ENCODE results near the gene DUSP16.

DUSP16 gene

DNA sequence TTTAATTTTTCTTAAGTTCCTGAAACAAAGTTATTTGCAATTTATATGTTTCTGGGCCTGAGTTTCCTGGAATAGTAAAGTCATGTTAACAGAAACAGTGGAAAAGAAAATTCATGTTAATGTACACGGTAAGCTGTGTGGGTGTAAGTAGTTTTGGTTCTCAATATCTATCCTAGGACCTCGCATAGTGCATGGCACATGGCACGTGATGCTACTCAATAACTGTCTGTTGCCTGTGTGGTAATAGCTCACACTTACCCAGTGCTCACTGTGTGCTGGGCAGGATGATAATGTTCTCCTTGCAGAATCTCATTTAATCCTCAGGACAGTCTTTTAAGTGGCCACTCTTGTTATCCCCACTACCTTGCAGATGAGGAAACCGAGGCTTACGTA lies 100.7 kb downstream of the DUSP16 start:
- TF ChIP-seq CTCF (IDR thresholded peaks at IDR 0.05; ENCODE audit: low read length, missing control alignments) = no peak
- no peak overlapping the region for H3K4me3 ChIP-seq (replicated peaks; ENCODE audit: low read depth, low read length)
- DNase-seq (ENCODE audit: low read depth) = no peak

- DNase-seq (ENCODE audit: low read depth) = no peak
- no peak overlapping the region for H3K4me3 ChIP-seq (replicated peaks; ENCODE audit: low read depth, low read length)
- no peak for TF ChIP-seq CTCF (IDR thresholded peaks at IDR 0.05; ENCODE audit: low read length, missing control alignments)
Observed at GRCh38 chr12:12460935-12461922, 101.4 kb downstream of the DUSP16 start.

DNA sequence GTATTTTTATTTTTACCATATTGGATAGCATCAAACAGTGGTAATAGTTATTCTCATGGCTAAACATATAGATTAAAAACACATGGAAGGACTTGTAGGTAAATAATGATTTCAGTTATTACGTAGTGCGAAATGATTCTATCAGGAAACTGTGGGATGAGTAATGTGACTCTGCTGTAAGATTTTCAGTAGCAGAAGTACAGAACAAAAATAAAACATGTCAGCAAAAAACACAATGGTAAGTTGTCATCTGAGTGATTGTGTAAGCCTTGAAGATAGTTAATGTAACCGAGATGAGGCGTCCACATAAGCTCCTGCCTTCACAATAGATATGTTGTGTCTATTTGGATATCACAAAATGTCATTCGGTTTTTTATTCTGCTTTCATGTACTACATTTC lies 106.0 kb downstream of the DUSP16 start:
- H3K4me3 ChIP-seq (replicated peaks; ENCODE audit: low read depth, low read length) = no peak overlapping the region
- peak; percentile 88 for DNase-seq (ENCODE audit: low read depth)

GRCh38 chr12:12454315-12454714 lies 108.3 kb downstream of the DUSP16 start:
- no peak for DNase-seq (ENCODE audit: low read depth)
- H3K4me3 ChIP-seq (replicated peaks; ENCODE audit: low read depth, low read length) = no peak overlapping the region
- no peak for TF ChIP-seq CTCF (IDR thresholded peaks at IDR 0.05; ENCODE audit: low read length, missing control alignments)

More for the DNA sequence above, 106.0 kb downstream of the DUSP16 start:
- TF ChIP-seq CTCF (IDR thresholded peaks at IDR 0.05; ENCODE audit: low read length, missing control alignments) = no peak

DNA sequence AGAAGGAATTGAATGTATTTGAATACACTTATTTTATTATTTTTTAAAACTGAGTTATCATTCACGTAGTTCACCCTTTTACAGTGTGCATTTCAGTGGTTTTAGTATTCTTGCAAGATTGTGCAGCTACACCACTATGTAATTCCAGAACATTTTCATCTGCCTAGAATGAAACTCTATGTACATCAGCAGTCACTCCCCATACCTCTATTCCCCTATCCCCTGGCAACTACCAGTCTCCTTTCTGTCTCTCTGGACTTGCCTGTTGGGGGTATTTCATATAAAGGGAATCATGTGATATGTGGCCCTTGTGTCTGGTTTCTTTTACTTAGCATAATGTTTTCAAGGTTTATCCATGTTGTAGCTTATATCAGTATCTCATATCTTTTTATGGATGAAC lies 109.0 kb downstream of the DUSP16 start:
- DNase-seq (ENCODE audit: low read depth) = no peak
- H3K4me3 ChIP-seq (replicated peaks; ENCODE audit: low read depth, low read length) = no peak overlapping the region
- no peak for TF ChIP-seq CTCF (IDR thresholded peaks at IDR 0.05; ENCODE audit: low read length, missing control alignments)

GRCh38 chr12:12452326-12452902 lies 110.2 kb downstream of the DUSP16 start:
- no peak overlapping the region for H3K4me3 ChIP-seq (replicated peaks; ENCODE audit: low read depth, low read length)
- no peak for TF ChIP-seq CTCF (IDR thresholded peaks at IDR 0.05; ENCODE audit: low read length, missing control alignments)
- DNase-seq (ENCODE audit: low read depth) = no peak

Measured in fibroblast of pulmonary artery (primary cell).